T-cell (primary cell): Measurements from ENCODE around the gene CCR7. TPM values are rescaled to one million over a fixed set of nuclear protein-coding genes. Genes with fewer than 3 reads are reported as not detected.

Experiments used
- ATAC-seq, 4 experiments: fragments of 200-7000 bp in 3 of 4; fragments of 150-1000 bp in 1 of 4; cut with Tn5 transposase; replicated peaks in 1 of 4; 1 replicate in 3 of 4; 2 replicates in 1 of 4; pipeline ENCODE4 v1.10.0; 2021; ENCODE audit warnings: moderate library complexity in 3 of 4, mild to moderate bottlenecking in 2 of 4, moderate number of reproducible peaks in 1 of 4
- CTCF ChIA-PET, 2 donors: fragments of 300-600 bp; sonication (Branson Sonifier 250); formaldehyde crosslinking; loops; one replicate each; lab custom pipeline; 2022; ENCODE audit warnings: antibody characterized with exemption in 2 of 2; lab: Charles Lee
- POLR2A ChIA-PET, 2 donors: fragments of 300-600 bp; sonication (Branson Sonifier 250); formaldehyde crosslinking; loops; one replicate each; lab custom pipeline; 2022; ENCODE audit warnings: antibody characterized with exemption in 2 of 2; lab: Charles Lee
- DNase-seq, 35 experiments: peaks; one replicate each; pipeline versions ENCODE4 v3.0.0 to v3.0.0-alpha.2; 2013 to 2023
- H3K27ac ChIP-seq: one replicate; pipeline ENCODE4 v1.5.1; 2013; ENCODE audit warnings: low read length
- H3K27me3 ChIP-seq, 2 experiments: replicated peaks in 1 of 2; 1 replicate in 1 of 2; 2 replicates in 1 of 2; pipeline versions ENCODE4 v1.6.1 to v1.7.0; 2013; ENCODE audit warnings: low read length in 1 of 2, mixed read lengths in 1 of 2; ENCODE audit not compliant: control insufficient read depth in 2 of 2, insufficient read depth in 2 of 2; ENCODE audit errors: extremely low read depth in 1 of 2
- H3K36me3 ChIP-seq, 2 donors: 1 replicate in 1 of 2; 2 replicates in 1 of 2; pipeline versions ENCODE4 v1.6.1 to v1.7.0; 2013; ENCODE audit warnings: low read length in 1 of 2; ENCODE audit not compliant: control insufficient read depth in 2 of 2, insufficient read depth in 1 of 2; ENCODE audit errors: extremely low read depth in 1 of 2
- H3K4me1 ChIP-seq, 2 experiments: 1 replicate in 1 of 2; 2 replicates in 1 of 2; pipeline versions ENCODE4 v1.6.1 to v1.7.0; 2013; ENCODE audit warnings: low read length in 2 of 2, mixed read lengths in 1 of 2; ENCODE audit not compliant: insufficient read depth in 2 of 2, control insufficient read depth in 1 of 2; ENCODE audit errors: extremely low read depth in 1 of 2
- H3K4me3 ChIP-seq, 2 donors: 1 replicate in 1 of 2; 2 replicates in 1 of 2; pipeline versions ENCODE4 v1.5.1 to v1.7.0; 2013; ENCODE audit warnings: mild to moderate bottlenecking in 2 of 2, low read length in 1 of 2, moderate library complexity in 1 of 2; ENCODE audit not compliant: control insufficient read depth in 1 of 2; ENCODE audit errors: extremely low read depth in 1 of 2
- H3K9me3 ChIP-seq: 2 replicates; pipeline ENCODE4 v1.7.0; 2013
- H3K27ac Mint-ChIP-seq, 2 donors: one replicate each; pipeline ENCODE4 v1.8.0; 2020 to 2021; ENCODE audit warnings: mild to moderate bottlenecking in 2 of 2, mixed read lengths in 2 of 2
- H3K27me3 Mint-ChIP-seq, 2 donors: one replicate each; pipeline ENCODE4 v1.8.0; 2021 to 2022; ENCODE audit warnings: mixed read lengths in 2 of 2
- H3K36me3 Mint-ChIP-seq: one replicate; pipeline ENCODE4 v1.8.0; 2021; ENCODE audit warnings: mixed read lengths
- H3K4me1 Mint-ChIP-seq, 3 donors: one replicate each; pipeline ENCODE4 v1.8.0; 2020 to 2022; ENCODE audit warnings: mixed read lengths in 3 of 3, mild to moderate bottlenecking in 1 of 3
- H3K4me3 Mint-ChIP-seq, 3 donors: one replicate each; pipeline ENCODE4 v1.8.0; 2020 to 2022; ENCODE audit warnings: mild to moderate bottlenecking in 3 of 3, mixed read lengths in 3 of 3, moderate library complexity in 3 of 3
- H3K9me3 Mint-ChIP-seq, 3 donors: one replicate each; pipeline ENCODE4 v1.8.0; 2020 to 2022; ENCODE audit warnings: mixed read lengths in 3 of 3
- WGBS: methylation state at CpG from one replicate; pipeline ENCODE4 v1.1.5; 2013; ENCODE audit warnings: missing lambda C conversion rate; ENCODE audit not compliant: insufficient coverage; 5-methylcytosine and 5-hydroxymethylcytosine counted together
- total RNA-seq, 35 experiments: library from RNA in 6 of 35; stranded (reverse) in 6 of 35; fragments of 120-200 nt in 1 of 35; gene quantifications; one replicate each; pipeline versions ENCODE4 v1.2.1 to v1.2.4 and lab custom pipeline; 2013 to 2026

Gene CCR7
- total RNA-seq, 5 donors from 2014 or later (not counting 1 experiment from before 2014, with no cell fraction given) = 173 to 438 (median 340) TPM

DNA sequence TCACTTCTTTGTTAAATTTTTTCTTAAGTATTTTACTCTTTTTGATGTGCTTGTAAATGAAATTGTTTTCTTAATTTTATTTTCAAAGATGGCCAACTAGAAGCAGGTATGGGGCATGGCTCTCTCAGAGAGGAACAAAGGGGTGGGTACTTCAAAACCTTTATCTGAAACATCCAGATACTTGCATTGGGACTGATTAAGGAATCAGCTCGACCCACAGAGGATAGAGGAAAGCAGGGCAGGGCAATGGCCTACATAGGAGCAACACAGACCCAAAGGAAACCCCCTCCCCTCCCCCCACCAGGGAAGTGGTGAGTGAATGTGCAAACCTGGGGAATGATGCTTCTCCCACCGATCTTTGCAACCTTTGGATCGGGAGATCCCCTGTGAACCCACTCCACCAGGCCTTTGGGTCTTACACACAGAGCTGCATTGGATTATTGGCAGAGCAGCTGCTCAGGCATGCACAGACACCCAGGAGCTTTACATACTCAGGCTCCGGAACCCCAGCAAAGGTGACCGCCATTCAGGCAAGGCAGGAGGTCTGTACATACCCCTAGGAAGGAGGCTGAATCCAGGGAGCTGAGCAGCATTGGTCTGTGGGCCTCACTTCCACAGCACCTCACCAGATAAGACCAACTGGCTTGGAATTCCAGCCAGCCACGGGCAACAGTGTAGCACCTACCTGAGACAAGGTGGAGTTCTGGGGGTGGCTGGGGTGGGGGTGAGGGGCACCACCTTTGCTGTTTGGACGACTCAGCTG, 3.0 kb upstream of the CCR7 start:
- Histone ChIP-seq H3K4me1 (peaks cover 8 to 52% of the 10 kb centered on the region in 2 experiments), H3K9me3 (no peaks in the 10 kb centered on the region), H3K27me3 (peaks cover 0 to 6% of the 10 kb centered on the region in 2 experiments), H3K4me3 (no peak overlapping the region), H3K36me3 (peaks cover 0 to 3% of the 10 kb centered on the region in 2 donors), H3K27ac (peak overlapping the region; percentile 13)
- H3K4me3 Mint-ChIP-seq = no peak overlapping the region
- POLR2A ChIA-PET = interaction anchor here (0.6 to 2.4 kb wide), 4 partner anchors 14 to 57 kb away, joined by 4 to 8 read pairs (median 4); no protein-coding TSS in a partner anchor
- H3K36me3 Mint-ChIP-seq = peaks cover 38% of the 10 kb centered on the region
- ATAC-seq (no peak), DNase-seq (no peak)
- 100% methylated on average over 3 of the region's 7 CpGs for WGBS
- H3K9me3 Mint-ChIP-seq = peaks cover under 1 to 22% (median 9%) of the 10 kb centered on the region in 3 donors
- H3K27ac Mint-ChIP-seq = peak overlapping the region; percentile 85 to 89
- CTCF ChIA-PET = interaction anchor here (1.2 to 1.3 kb wide), 2 partner anchors 8 to 25 kb away, joined by 3 read pairs; no protein-coding TSS in a partner anchor
- peaks cover 70 to 92% (median 77%) of the 10 kb centered on the region in 3 donors for H3K4me1 Mint-ChIP-seq
- no peaks in the 10 kb centered on the region for H3K27me3 Mint-ChIP-seq

DNA sequence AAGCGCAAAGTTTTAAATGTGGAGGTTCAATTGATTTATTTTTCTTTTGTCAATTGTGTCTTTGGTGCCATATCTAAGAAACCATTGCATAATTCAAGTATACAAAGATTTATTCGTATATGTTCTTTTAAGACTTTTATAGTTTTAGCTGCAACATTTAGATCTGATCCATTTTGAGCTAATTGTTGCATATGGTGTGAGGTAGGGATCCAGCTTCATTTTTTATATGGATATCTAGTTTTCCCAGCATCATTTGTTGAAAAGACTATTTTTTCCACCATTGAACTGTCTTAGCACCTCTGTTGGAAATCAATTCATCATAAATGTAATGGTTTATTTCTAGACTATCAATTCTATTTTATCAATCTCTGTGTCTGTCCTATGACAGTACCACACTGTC, 2.1 kb upstream of the CCR7 start:
- ATAC-seq = no peak
- Mint-ChIP-seq H3K4me1 (peaks cover 68 to 92% (median 81%) of the 10 kb centered on the region in 3 donors), H3K9me3 (peaks cover 0 to 14% (median 9%) of the 10 kb centered on the region in 3 donors), H3K27ac (peak overlapping the region; percentile 84 to 85), H3K36me3 (peaks cover 42% of the 10 kb centered on the region), H3K4me3 (peak overlapping the region in 1 of 3 donors; percentile 99), H3K27me3 (no peaks in the 10 kb centered on the region)
- peaks cover 0 to 6% of the 10 kb centered on the region in 2 experiments for H3K27me3 ChIP-seq
- ChIA-PET POLR2A (interaction anchor here in 1 of 2 donors (0.7 to 1.1 kb wide), 2 partner anchors 34 to 48 kb away, joined by 4 read pairs; no protein-coding TSS in a partner anchor), CTCF (interaction anchor here in 1 of 2 donors (1.0 to 1.3 kb wide), 2 partner anchors 26 to 48 kb away, joined by 3 read pairs; no protein-coding TSS in a partner anchor)
- WGBS = no CpG with 5 or more reads among the region's 2 CpGs
- H3K27ac ChIP-seq = peak overlapping the region; percentile 13
- DNase-seq = no peak
- H3K4me1 ChIP-seq = peaks cover 8 to 61% of the 10 kb centered on the region in 2 experiments
- peaks cover 0 to 8% of the 10 kb centered on the region in 2 donors for H3K36me3 ChIP-seq
- H3K4me3 ChIP-seq = no peak overlapping the region
- H3K9me3 ChIP-seq = no peaks in the 10 kb centered on the region

DNA sequence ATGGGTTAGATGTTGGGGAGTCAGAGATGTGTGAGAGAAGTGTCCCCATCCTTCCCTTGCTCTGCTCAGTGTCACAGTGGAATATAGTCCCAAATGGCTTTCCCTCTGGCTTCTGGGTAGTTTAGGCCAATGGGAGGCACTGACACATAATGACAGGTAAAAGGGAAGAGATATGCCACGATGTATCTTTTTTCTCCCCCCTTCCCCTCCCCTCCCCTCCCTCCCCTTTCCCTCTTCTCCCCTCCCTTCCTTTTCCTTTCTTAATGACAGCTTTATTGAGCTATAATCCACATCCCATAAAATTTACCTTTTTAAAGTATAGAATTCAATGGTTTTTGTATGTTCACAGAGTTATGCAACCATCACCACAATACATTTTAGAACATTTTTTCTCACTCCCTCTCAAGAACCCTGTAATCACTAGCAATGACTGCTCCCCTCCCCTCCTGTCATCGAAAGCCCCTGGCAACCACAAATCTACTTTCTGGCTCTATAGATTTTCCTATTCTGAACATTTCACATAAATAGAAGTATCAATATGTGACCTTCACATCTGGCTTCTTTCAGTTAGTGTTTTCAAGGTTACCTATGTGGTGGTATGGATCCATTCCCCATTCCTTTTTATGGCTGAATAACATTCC, 617 bp upstream of the CCR7 start:
- H3K4me1 Mint-ChIP-seq = peaks cover 66 to 93% (median 81%) of the 10 kb centered on the region in 3 donors

DNA sequence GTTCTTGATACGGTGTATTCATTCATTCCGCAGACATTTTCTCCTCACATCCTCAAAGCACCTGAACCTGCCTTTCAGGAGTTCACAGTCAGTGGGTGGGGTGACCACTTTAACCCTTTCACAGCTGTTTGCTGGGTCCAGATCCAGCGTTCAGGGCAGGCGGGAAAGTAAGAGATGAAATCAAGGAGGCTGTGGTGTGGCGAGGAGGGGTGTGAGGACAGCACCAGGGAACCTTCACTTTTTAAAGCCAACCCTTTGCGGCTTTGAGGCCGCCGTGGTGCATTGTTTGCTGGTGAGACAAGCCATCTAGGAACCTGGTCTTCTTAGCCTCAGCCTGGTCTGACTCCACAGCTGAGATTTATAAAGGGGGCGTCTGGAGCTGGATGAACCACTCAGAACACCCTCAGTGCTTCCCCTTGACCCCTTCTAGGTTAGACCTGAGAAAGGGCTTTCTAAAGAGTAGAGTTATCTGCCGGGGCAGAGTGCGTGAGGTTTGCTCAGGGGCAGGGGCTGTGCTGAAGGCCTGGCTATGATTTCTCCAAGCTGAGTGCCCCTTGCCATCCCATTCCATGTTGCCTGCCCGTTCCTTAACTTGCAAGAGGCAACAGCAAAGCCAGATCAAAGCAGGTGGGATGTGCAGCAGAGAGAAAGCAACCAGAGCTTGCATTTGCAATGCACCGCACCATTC, 933 bp downstream of the CCR7 start:
- peak overlapping the region; percentile 75 to 97 for H3K4me3 ChIP-seq
- WGBS = 0% methylated on average over 2 of the region's 13 CpGs
- peak in 1 of 4 experiments; percentile 1 for ATAC-seq

More for the DNA sequence above, 617 bp upstream of the CCR7 start:
- ChIA-PET POLR2A (interaction anchor here (0.6 to 2.6 kb wide), 4 partner anchors 38 to 241 kb away, joined by 4 to 13 read pairs (median 10); no protein-coding TSS in a partner anchor), CTCF (interaction anchor here (0.6 kb wide), 3 partner anchors 47 to 348 kb away, joined by 3 to 7 read pairs (median 3); no protein-coding TSS in a partner anchor)
- peak in 1 of 35 experiments; percentile 55 for DNase-seq
- Mint-ChIP-seq H3K9me3 (peaks cover 0 to under 1% (median 0%) of the 10 kb centered on the region in 3 donors), H3K36me3 (peaks cover 43% of the 10 kb centered on the region), H3K4me3 (peak overlapping the region; percentile 91 to 99 (median 93)), H3K27me3 (no peaks in the 10 kb centered on the region), H3K27ac (peak overlapping the region; percentile 95 to 100)
- Histone ChIP-seq H3K4me1 (peaks cover 8 to 76% of the 10 kb centered on the region in 2 experiments), H3K27ac (peak overlapping the region; percentile 89), H3K9me3 (no peaks in the 10 kb centered on the region), H3K36me3 (peaks cover 0 to 8% of the 10 kb centered on the region in 2 donors), H3K4me3 (peak overlapping the region; percentile 75 to 97), H3K27me3 (peaks cover 0 to 6% of the 10 kb centered on the region in 2 experiments)
- no CpG with 5 or more reads among the region's 2 CpGs for WGBS
- peak; percentile 6 to 17 (median 11) for ATAC-seq

DNA sequence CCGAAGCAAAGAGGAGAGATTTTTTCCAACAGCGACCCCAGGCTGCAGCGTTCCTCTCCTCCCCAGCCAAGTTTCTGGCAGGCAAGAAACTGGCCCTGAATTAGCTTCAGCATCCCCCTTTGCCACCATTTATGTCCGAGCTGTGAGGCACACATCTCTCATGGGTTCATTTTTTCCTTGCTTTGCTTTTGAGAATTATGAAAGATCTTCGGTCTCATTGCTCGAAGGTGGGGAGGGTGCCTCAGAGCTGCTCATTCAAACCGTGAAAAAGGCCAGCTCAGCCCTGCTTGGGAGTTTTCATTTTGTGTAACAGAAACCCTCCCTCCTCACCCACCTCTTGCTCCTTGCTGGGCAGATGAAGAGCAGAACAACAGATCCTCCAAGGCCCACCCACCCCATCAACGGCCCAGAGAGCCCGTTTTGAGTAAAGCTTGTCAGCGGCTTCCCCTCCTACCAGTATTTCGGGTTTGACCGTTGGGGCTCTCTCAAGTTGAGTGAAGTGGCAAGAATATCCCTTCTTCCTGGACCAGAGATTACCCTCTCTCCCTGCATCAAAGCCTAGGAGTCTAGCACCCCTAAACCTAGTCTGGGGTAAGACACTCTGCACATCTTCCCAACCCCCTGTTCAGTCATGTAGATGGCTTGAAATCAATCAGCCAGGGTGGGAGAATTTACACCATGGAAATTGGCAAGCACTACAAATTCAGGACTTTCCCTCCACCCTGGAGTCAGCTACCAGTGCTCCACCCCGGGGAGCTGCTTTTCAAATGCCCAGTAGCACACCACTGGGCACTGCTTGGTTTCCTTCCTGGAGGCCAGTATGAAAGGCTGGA, 1.8 kb downstream of the CCR7 start:
- CTCF ChIA-PET = interaction anchor here (0.9 to 2.3 kb wide), 8 partner anchors 9 to 165 kb away, joined by 3 to 9 read pairs (median 4); no protein-coding TSS in a partner anchor
- Histone ChIP-seq H3K27ac (peak overlapping the region; percentile 89), H3K36me3 (peaks cover 4 to 25% of the 10 kb centered on the region in 2 donors), H3K27me3 (no peaks in the 10 kb centered on the region), H3K4me1 (peaks cover 23 to 87% of the 10 kb centered on the region in 2 experiments), H3K9me3 (no peaks in the 10 kb centered on the region), H3K4me3 (peak overlapping the region; percentile 75 to 97)
- peak overlapping the region; percentile 91 to 99 (median 93) for H3K4me3 Mint-ChIP-seq
- POLR2A ChIA-PET = interaction anchor here (0.5 to 5.9 kb wide), 21 partner anchors 8 to 778 kb away, joined by 3 to 32 read pairs (median 4); no protein-coding TSS in a partner anchor
- 0% methylated on average over 3 of the region's 13 CpGs for WGBS
- DNase-seq = peak in 11 of 35 experiments; percentile 26 to 57 (median 44)
- H3K27ac Mint-ChIP-seq = peak overlapping the region; percentile 95 to 100
- no peaks in the 10 kb centered on the region for H3K27me3 Mint-ChIP-seq
- ATAC-seq = no peak
- peaks cover 68 to 93% (median 82%) of the 10 kb centered on the region in 3 donors for H3K4me1 Mint-ChIP-seq
- peaks cover 60% of the 10 kb centered on the region for H3K36me3 Mint-ChIP-seq
- no peaks in the 10 kb centered on the region for H3K9me3 Mint-ChIP-seq

More for the DNA sequence above, 933 bp downstream of the CCR7 start:
- H3K36me3 ChIP-seq = peaks cover 0 to 16% of the 10 kb centered on the region in 2 donors
- no peaks in the 10 kb centered on the region for H3K27me3 Mint-ChIP-seq
- H3K4me3 Mint-ChIP-seq = peak overlapping the region; percentile 91 to 99 (median 93)
- H3K27ac ChIP-seq = peak overlapping the region; percentile 89
- CTCF ChIA-PET = interaction anchor here (0.5 to 2.3 kb wide), 4 partner anchors 9 to 51 kb away, joined by 3 to 9 read pairs (median 5); no protein-coding TSS in a partner anchor
- DNase-seq = peak in 19 of 35 experiments; percentile 29 to 66 (median 53)
- peaks cover 0 to 5% of the 10 kb centered on the region in 2 experiments for H3K27me3 ChIP-seq
- no peaks in the 10 kb centered on the region for H3K9me3 ChIP-seq
- peaks cover 56% of the 10 kb centered on the region for H3K36me3 Mint-ChIP-seq
- H3K4me1 Mint-ChIP-seq = peaks cover 65 to 91% (median 79%) of the 10 kb centered on the region in 3 donors
- H3K4me1 ChIP-seq = peaks cover 14 to 87% of the 10 kb centered on the region in 2 experiments
- peak overlapping the region; percentile 95 to 100 for H3K27ac Mint-ChIP-seq
- no peaks in the 10 kb centered on the region for H3K9me3 Mint-ChIP-seq
- POLR2A ChIA-PET = interaction anchor here (0.5 to 5.9 kb wide), 15 partner anchors 13 to 777 kb away, joined by 3 to 32 read pairs (median 4); no protein-coding TSS in a partner anchor
